ENCODE results near the gene SENP1.
"Not testable (repeated sequence)": the region's sequence is repeated elsewhere in the genome, so short reads cannot be mapped to it uniquely, and the experiment has no call there.

SENP1 gene

GRCh38 chr12:48111312-48111693, 5.4 kb upstream of the SENP1 start:
- DNase-seq (ENCODE audit: low read depth): not testable (repeated sequence)

GRCh38 chr12:48110691-48111311, 4.9 kb upstream of the SENP1 start:
- no peak for DNase-seq (ENCODE audit: low read depth)

GRCh38 chr12:48109424-48109823, 3.5 kb upstream of the SENP1 start:
- DNase-seq (ENCODE audit: low read depth): no peak

GRCh38 chr12:48106681-48107613, 1.1 kb upstream of the SENP1 start:
- no peak for DNase-seq (ENCODE audit: low read depth)

- DNase-seq (ENCODE audit: low read depth): no peak
These were observed 485 bp downstream of the SENP1 start for GRCh38 chr12:48105321-48105866.

GRCh38 chr12:48104531-48104930, 1.3 kb downstream of the SENP1 start:
- no peak for DNase-seq (ENCODE audit: low read depth)

GRCh38 chr12:48092611-48093010, 13.3 kb downstream of the SENP1 start:
- DNase-seq (ENCODE audit: low read depth): no peak

GRCh38 chr12:48086327-48086726, 19.6 kb downstream of the SENP1 start:
- no peak for DNase-seq (ENCODE audit: low read depth)

GRCh38 chr12:48084841-48085460, 20.9 kb downstream of the SENP1 start:
- no peak for DNase-seq (ENCODE audit: low read depth)

- no peak for DNase-seq (ENCODE audit: low read depth)
These were observed 21.8 kb downstream of the SENP1 start for GRCh38 chr12:48084066-48084465.

GRCh38 chr12:48080821-48081220, 25.1 kb downstream of the SENP1 start:
- no peak for DNase-seq (ENCODE audit: low read depth)

- DNase-seq (ENCODE audit: low read depth): no peak
These were observed 25.6 kb downstream of the SENP1 start for GRCh38 chr12:48080285-48080684.

GRCh38 chr12:48078901-48079300, 27.0 kb downstream of the SENP1 start:
- DNase-seq (ENCODE audit: low read depth): no peak

GRCh38 chr12:48077111-48077510, 28.8 kb downstream of the SENP1 start:
- no peak for DNase-seq (ENCODE audit: low read depth)

- DNase-seq (ENCODE audit: low read depth): no peak
These were observed 30.0 kb downstream of the SENP1 start for GRCh38 chr12:48075832-48076231.

GRCh38 chr12:48074266-48074665, 31.6 kb downstream of the SENP1 start:
- no peak for DNase-seq (ENCODE audit: low read depth)

GRCh38 chr12:48072266-48072665, 33.6 kb downstream of the SENP1 start:
- no peak for DNase-seq (ENCODE audit: low read depth)

- no peak for DNase-seq (ENCODE audit: low read depth)
These were observed 34.1 kb downstream of the SENP1 start for GRCh38 chr12:48071808-48072207.

GRCh38 chr12:48070731-48071130, 35.1 kb downstream of the SENP1 start:
- DNase-seq (ENCODE audit: low read depth): no peak

GRCh38 chr12:48070033-48070432, 35.8 kb downstream of the SENP1 start:
- DNase-seq (ENCODE audit: low read depth): no peak

- no peak for DNase-seq (ENCODE audit: low read depth)
These were observed 36.6 kb downstream of the SENP1 start for GRCh38 chr12:48069241-48069640.

- DNase-seq (ENCODE audit: low read depth): no peak
These were observed 37.4 kb downstream of the SENP1 start for GRCh38 chr12:48068457-48068856.

Data from stimulated activated CD8-positive, alpha-beta memory T cell treated with anti-CD3 and anti-CD28 coated beads, Interleukin-12 subunit alpha, Interleukin-12 subunit beta, amount 100 ng/mL, for 4 hours (primary cell).